ENCODE measurements around the gene FBXO31. TPM values are rescaled to one million over a fixed set of nuclear protein-coding genes. Genes with fewer than 3 reads are reported as not detected.
A peak's percentile ranks its signal among the peaks of the same experiment; 100 is the strongest.

The FBXO31 gene
- total RNA-seq, 1 experiment from 2014 or later = 18.8 TPM

DNA sequence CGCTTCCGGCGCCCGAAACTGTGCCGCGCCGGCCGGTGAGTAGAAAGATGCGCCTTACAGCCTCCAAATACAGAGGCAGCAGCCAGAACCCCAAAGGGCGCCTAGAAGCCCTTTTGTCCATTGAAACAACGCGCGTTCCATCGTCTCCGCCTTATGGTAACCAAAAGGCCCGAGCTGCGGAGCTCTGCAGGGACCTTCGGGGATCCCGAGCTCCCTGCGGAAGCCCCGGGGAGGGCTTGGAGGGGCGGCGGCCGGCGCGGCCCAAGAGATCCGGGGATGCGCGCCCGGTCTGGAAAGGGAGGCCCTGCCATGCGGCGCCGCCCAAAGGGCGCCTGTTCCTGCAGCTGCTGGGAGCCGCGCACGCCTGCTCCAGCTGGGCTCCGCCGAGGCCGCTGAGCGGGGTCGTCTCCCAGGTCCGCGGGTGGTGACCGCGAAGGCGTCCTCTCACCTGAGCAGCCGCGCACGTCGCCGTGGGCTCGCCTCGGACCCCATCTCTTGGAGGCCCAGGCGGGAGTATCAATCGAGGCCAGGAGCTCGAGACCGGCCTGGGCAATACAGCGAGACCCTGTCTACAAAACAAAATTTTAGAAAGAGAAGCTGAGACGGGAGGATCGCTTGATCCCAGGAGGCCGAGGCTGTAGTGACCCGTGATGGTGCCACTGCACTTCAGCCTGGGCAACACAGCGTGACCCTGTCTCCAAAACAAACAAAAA lies 742 bp upstream of the FBXO31 start:
- POLR2A ChIA-PET (ENCODE audit: unreplicated experiment) = interaction anchor here (0.5 to 0.7 kb wide), 2 partner anchors 147 to 485 kb away, joined by 4 to 5 read pairs; no protein-coding TSS in a partner anchor
- Histone ChIP-seq H3K36me3 (ENCODE audit: low read depth) (no peaks in the 10 kb centered on the region), H3K4me1 (replicated peaks; ENCODE audit: insufficient read depth) (peaks cover 46% of the 10 kb centered on the region), H3F3A (ENCODE audit: insufficient read depth, low read depth) (peaks cover 41% of the 10 kb centered on the region), H3K27ac (peak overlapping the region; percentile 73), H2AFZ (peak overlapping the region; percentile 95), H3K9me2 (ENCODE audit: insufficient read depth) (no peaks in the 10 kb centered on the region), H3K79me2 (ENCODE audit: low read depth) (peaks cover 38% of the 10 kb centered on the region), H3K4me3 (peak overlapping the region; percentile 88), H3K4me2 (peak overlapping the region; percentile 78), H3K27me3 (ENCODE audit: insufficient read depth, low read depth) (no peaks in the 10 kb centered on the region), H4K20me1 (ENCODE audit: insufficient read depth) (peaks cover 31% of the 10 kb centered on the region), H3K9me3 (ENCODE audit: insufficient read depth, low read depth) (no peaks in the 10 kb centered on the region)
- DNase-seq = peak; percentile 63 to 64
- no TSS peak for BruUV-seq (replicated peaks)
- CTCF ChIA-PET = interaction anchor here (0.6 to 1.6 kb wide), 3 partner anchors 10 to 91 kb away, joined by 6 to 10 read pairs (median 9); no protein-coding TSS in a partner anchor
- TF ChIP-seq CTCF (conservative IDR thresholded peaks at IDR 0.05) (no peak), EZH2 (IDR thresholded peaks at IDR 0.05; ENCODE audit: low read depth) (no peak)
- intact Hi-C loops (cut with micrococcal nuclease; ENCODE audit: unreplicated experiment) = loop anchor here (5.0 kb wide), 1 partner anchor 67 kb away; the partner anchor contains the start of gene C16orf95

DNA sequence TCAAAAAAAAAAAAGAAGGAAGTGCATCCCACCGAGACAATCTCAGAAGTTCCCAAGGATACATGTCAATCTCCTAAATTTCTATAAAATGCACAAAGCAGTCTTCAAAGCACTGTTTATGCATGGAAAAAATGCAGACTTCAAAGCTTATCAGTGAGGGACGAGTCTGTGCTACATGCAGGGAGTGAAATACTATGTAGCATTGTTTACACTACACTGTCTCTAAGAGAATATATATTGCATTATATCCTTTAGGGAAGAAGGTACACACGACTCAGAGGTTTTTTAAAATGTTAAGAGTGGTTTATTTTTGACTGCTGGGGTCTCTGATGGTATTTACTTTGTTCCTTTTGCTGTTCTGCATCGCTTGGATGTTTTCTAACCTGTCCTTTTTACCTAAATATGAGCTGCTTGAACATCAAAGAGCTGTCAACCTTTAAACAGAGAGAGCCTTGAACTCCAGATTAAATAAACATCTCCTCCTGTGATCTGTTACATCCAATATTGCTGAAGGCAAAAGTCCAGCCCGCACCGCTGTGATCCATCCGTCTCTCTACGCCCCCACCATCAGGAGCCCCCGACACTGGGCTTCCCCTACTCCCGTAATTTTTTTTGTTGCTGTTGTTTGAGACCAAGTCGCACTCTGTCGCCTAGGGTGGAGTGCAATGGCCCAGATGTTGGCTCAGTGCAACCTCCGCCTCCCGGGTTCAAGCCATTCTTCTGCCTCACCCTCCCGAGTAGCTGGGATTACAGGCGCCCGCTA lies 1.4 kb downstream of the FBXO31 start:
- H2AFZ ChIP-seq = peak overlapping the region; percentile 81
- H3K79me2 ChIP-seq (ENCODE audit: low read depth) = peaks cover 56% of the 10 kb centered on the region
- no TSS peak for BruUV-seq (replicated peaks)
- POLR2A ChIA-PET (ENCODE audit: unreplicated experiment) = interaction anchor here (0.6 kb wide), 1 partner anchor 12 kb away, joined by 8 read pairs; no protein-coding TSS in a partner anchor
- no peaks in the 10 kb centered on the region for H3K9me2 ChIP-seq (ENCODE audit: insufficient read depth)
- no peak for TF ChIP-seq CTCF (conservative IDR thresholded peaks at IDR 0.05)
- H3K27me3 ChIP-seq (ENCODE audit: insufficient read depth, low read depth) = no peaks in the 10 kb centered on the region
- peak overlapping the region; percentile 94 for H3K4me2 ChIP-seq
- CTCF ChIA-PET = interaction anchor here (1.1 kb wide), 1 partner anchor 254 kb away, joined by 3 read pairs; no protein-coding TSS in a partner anchor
- DNase-seq = no peak
- H3F3A ChIP-seq (ENCODE audit: insufficient read depth, low read depth) = peaks cover 25% of the 10 kb centered on the region
- no peaks in the 10 kb centered on the region for H3K36me3 ChIP-seq (ENCODE audit: low read depth)
- no peaks in the 10 kb centered on the region for H3K9me3 ChIP-seq (ENCODE audit: insufficient read depth, low read depth)
- H4K20me1 ChIP-seq (ENCODE audit: insufficient read depth) = peaks cover 31% of the 10 kb centered on the region
- no peak overlapping the region for H3K27ac ChIP-seq
- peak overlapping the region; percentile 88 for H3K4me3 ChIP-seq
- peaks cover 28% of the 10 kb centered on the region for H3K4me1 ChIP-seq (replicated peaks; ENCODE audit: insufficient read depth)
- intact Hi-C loops (cut with micrococcal nuclease; ENCODE audit: unreplicated experiment) = loop anchor here (5.0 kb wide), 1 partner anchor 65 kb away; the partner anchor contains the start of gene C16orf95

DNA sequence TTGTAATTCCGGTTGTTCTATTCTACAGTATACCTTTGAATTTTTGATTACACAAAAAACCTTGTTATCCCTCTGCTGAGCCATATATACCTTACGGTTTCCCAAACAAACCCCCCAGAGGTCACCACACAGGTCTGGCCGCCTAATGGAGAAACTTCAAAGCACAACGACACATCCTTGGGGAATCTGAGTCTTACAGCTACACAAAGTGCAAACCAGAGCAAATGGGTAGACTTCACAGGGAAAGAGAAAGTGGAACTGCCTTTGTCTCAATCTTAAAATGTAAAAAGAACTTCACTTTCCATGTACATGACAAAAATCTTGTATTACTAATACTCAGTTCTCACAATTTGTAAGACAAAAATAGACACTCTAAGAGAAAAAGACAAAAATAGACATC lies 2.7 kb downstream of the FBXO31 start:
- CTCF ChIA-PET = interaction anchor here (1.0 kb wide), 1 partner anchor 13 kb away, joined by 4 read pairs; no protein-coding TSS in a partner anchor
- Histone ChIP-seq H4K20me1 (ENCODE audit: insufficient read depth) (peaks cover 34% of the 10 kb centered on the region), H3K36me3 (ENCODE audit: low read depth) (no peaks in the 10 kb centered on the region), H3K9me3 (ENCODE audit: insufficient read depth, low read depth) (no peaks in the 10 kb centered on the region), H3K27ac (no peak overlapping the region), H3K4me2 (peak overlapping the region; percentile 42), H3K9me2 (ENCODE audit: insufficient read depth) (no peaks in the 10 kb centered on the region), H3K4me1 (replicated peaks; ENCODE audit: insufficient read depth) (peaks cover 27% of the 10 kb centered on the region), H2AFZ (no peak overlapping the region), H3K4me3 (no peak overlapping the region), H3K79me2 (ENCODE audit: low read depth) (peaks cover 69% of the 10 kb centered on the region), H3F3A (ENCODE audit: insufficient read depth, low read depth) (peaks cover 21% of the 10 kb centered on the region), H3K27me3 (ENCODE audit: insufficient read depth, low read depth) (no peaks in the 10 kb centered on the region)
- DNase-seq = no peak
- intact Hi-C loops (cut with micrococcal nuclease; ENCODE audit: unreplicated experiment) = loop anchor here (5.0 kb wide), 1 partner anchor 64 kb away; the partner anchor contains the start of gene C16orf95
- BruUV-seq (replicated peaks) = no TSS peak
- POLR2A ChIA-PET (ENCODE audit: unreplicated experiment) = no interaction called here
- TF ChIP-seq EZH2 (IDR thresholded peaks at IDR 0.05; ENCODE audit: low read depth) (no peak), CTCF (conservative IDR thresholded peaks at IDR 0.05) (no peak)

All from PC-9 (cell line).